ENCODE results near the gene FZD1.

The FZD1 gene

DNA sequence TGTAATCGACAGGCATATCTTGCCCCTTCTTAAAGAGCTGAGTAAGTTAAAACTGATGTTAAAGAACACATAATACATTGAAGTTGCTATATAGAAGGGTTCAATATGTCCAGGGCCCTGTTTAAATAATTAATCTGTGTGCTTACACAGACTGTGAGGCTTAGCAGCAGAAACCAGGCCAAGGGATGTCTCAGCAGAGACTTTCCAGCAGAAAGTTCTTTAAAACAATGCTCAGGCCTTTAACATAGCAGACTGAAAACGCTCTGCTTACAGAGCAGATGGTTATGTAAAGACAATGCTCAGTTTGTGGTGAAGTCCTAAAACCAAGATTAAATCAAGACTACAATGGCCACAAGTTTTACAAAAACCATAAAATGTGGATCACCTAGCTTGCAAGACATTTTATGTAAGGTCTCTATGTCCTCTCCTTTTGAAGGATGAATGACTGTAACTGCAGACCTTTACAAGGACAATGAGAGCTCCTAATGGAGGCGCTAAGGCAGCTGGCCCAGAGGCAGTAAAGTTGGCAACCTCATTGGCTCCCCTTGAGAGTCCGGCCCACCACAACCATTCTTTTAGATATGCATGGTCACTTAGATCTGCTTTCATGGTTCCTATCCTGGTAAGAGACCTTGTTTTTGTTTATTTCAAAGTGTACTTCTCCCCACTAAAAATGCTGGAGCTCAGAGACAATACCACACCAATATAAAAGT lies 56.3 kb downstream of the FZD1 start:
- no peak for TF ChIP-seq CEBPB (IDR thresholded peaks at IDR 0.05)
- no peak for TF ChIP-seq TCF12 (IDR thresholded peaks at IDR 0.05; ENCODE audit: low read depth)
- TF ChIP-seq RAD21 (IDR thresholded peaks at IDR 0.05; ENCODE audit: low read depth) = no peak
